GM21717 (cell line): ENCODE measurements around the gene MS4A10.
"Not testable (repeated sequence)": the region's sequence is repeated elsewhere in the genome, so short reads cannot be mapped to it uniquely, and the experiment has no call there.

ENCODE experiments used
- ATAC-seq: cut with Tn5 transposase; IDR thresholded peaks from one replicate; pipeline ENCODE4 v1.9.1; 2021; ENCODE audit warnings: mild to moderate bottlenecking, moderate library complexity; ENCODE audit not compliant: unreplicated experiment

Gene MS4A10

DNA sequence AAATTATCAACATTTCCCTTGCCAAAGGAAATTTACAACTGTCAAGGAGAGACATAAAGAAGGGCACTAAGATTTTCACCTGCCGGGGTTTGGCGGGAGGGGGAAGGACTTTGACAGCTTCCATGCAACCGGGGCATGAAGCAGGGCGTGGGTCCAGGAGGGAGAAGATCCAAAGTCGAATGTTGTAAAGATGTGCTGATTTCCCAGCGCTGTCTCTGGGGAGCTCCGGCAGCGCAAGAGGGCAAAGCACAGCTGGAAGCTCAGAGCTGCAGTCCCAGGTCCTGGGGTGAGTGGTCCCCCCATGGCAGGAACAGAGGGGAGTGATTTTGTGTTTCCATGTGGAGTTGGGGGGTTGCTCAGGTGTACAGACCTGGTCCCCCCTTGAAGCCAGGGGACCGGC is at the start of gene MS4A10:
Gene MS4A10, plus strand, starts transcription at position 198 of the 400 bp plus-strand sequence. CDS start 5,003 bp downstream, outside the sequence.
- no peak for ATAC-seq

DNA sequence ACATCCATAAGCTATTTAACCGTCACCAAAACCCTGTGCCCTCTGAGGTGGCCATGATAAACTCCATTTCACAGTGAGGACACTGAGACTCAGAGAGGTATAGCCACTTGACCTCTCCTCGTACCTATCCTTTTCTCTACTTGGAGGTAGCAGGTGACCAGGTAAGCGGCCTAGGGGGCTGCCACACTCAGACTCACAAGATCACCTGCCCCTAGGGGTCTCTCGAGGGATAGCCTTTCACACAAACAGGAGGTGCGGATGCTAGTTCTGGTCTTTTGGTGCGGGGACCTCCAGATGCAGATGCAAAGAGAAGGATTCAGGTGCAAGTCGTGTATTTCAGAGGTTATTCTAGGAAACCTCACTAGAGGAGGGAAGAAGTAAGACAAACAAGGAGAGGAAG is 46.0 kb upstream of the MS4A10 start:
- ATAC-seq: no peak

DNA sequence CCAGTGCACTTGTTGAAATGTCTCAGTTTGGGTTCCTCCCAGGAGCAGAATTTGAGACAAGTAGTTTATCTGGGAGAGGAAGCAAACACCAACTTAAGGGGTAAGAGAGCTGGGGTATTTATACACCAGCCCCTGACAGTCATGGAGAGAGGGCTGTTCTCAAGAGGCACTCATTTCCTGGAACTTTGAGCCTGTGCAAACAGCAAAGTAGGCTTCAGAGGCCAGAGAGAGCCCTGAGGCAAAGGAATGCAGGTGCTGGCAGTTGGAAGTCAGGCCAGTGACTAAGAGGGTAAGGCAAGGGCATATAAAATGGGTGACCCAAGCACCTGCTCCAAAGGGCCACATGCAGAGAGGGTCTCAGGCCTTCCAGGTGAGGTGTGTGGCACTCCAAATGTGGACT is 44.6 kb upstream of the MS4A10 start:
- ATAC-seq: no peak

DNA sequence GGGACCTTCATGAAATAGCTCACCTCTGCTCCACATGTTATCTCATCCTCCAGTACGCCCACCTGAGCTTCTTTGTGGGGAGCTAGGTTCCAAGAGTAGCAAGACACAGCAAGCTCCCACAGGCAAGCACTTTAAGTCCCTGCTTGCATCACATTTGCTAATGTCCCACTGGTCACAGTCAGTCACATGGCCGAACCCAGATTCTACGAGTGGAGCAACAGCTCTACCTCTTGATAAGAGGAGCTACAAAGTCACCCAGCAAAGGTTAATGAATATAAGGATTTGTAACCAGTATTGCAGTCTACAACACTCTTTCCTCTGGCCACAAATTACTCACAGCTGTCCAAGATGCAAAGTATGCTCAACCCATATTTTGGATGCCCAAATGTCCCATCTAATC is 43.7 kb upstream of the MS4A10 start:
- no peak for ATAC-seq

DNA sequence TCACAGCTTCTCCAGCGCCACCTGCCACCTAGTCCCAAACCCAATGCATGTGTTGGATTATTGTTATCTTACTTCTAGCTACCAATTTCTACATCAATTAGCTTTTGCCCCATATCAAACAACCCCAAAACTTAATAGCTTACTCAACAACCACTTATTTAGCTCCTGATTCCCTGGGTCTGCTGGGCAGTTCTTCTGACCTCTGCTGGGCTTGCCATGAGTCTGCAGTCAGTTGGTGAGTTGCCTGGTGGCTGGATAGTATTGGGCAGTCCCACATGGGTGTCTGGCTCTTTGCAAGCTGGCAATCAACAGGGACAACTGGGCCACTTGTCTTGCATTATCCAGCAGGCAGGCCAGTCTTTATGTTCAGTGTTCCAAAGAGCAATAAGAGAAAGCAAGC is 42.1 kb upstream of the MS4A10 start:
- ATAC-seq: no peak

DNA sequence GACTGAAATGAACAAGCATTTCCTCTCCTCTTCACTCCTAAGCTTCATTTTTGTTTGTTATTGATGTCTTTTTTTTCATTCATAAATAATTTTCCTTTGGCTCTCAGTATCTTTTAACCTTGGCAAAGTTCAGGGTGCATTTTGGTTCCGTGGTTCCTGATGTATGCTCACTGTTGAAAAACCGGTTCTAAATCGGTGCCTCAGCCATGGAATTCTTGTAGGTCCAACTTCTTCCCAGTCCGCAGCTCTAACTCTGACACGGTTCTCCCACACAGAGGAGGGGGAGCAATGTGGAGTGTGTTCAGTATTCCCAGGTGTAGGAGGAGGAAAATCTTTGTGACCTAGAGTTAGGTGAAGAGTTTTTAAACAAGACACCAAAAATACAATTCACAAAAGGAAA is 41.0 kb upstream of the MS4A10 start:
- ATAC-seq: no peak

DNA sequence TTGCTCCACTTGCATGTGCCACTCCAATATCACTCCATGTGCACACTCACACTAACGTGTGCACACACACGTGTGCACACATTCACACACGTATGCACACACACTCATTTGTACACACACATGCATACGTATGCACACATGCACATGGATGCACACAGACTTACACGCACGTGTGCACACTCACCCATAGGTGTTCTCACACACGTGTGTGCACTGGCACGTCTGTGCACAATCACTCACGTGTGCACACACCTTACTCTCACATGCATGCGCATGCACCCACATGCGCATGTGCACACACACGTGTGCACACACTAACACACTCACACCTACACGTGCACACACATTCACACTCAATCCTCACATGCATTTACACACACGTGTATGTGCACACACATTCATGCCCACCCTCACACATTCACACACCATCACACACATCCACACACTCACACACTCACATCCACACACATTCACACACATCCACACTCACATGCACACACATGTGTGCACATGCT is 37.7 kb upstream of the MS4A10 start:
- ATAC-seq: no peak

DNA sequence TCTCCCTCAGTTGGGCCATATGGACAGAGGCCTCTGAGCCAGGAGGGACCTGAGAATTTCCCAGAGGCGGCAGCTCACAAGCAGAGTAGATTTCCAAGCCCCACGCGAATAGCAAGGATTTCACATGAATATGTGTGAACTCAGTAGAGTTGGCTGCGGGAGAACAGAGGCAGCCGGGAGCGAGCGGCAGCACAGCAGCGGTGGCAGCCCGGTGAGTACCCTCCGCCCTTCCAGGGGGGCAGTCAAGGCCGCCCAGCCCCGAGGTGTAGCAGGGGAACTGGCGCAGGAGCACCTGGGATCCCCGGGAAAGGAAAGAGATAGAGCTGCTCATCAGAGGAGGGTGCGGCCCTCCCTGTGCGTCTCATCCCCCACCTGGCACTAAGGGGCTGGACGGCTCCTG is 36.9 kb upstream of the MS4A10 start:
- ATAC-seq: no peak

DNA sequence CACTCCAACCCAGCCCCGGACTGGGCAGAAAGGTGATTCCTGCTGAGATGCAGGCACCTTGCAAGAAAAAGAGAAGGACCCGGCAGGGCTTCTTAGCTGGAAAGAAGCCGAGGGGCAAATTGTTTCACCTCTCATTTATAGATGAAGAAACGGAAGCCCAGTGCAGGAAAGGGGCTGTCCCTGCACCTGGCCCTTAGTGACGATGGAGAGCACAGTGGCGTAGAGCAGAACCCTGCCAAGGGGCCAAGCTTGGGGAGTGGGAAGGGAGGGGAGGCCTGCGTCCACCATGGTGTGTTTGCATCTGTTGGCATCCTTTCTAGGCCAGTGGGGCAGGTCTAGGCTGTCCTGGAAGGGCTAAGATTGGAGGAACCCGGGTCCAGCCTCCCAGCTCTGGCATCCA is 36.3 kb upstream of the MS4A10 start:
- ATAC-seq: no peak

DNA sequence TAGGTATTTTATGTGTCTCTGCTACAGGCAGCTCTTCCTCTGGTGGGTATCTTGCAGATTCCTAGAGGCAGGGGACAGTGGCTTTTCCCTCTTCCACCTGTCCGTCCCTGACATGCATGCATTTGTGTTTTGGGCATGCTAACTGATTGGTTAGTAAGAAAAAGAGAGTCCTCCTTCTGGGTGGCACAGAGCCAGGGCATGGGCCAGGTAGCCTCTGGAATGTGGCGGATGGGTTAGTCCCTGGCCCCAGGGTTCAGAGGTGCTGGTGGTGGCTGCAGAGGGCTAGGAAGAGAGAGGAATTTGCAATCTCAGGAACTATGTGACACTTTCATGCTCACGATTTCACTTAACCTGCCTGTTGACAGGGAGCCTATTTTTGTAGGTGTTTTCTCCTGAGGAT is 34.2 kb upstream of the MS4A10 start:
- no peak for ATAC-seq

DNA sequence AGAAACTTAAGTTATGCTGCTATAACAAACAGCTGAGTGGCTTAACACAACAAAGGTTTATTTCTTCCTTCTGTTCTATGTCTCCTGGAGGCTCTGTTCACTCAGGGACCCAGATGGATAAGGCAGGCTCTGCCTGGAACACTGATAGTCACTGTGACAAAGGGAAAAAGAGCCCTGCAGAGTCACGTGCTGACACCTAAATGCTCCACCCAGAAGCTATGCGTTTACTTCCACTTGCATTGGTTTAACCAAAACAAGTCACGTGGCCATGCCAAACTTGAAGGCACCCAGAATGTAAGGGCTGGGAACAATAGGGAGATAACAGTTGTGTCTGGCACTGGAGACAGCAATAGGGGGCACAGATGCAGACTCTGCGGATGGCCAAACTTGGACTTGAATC is 31.8 kb upstream of the MS4A10 start:
- no peak for ATAC-seq

DNA sequence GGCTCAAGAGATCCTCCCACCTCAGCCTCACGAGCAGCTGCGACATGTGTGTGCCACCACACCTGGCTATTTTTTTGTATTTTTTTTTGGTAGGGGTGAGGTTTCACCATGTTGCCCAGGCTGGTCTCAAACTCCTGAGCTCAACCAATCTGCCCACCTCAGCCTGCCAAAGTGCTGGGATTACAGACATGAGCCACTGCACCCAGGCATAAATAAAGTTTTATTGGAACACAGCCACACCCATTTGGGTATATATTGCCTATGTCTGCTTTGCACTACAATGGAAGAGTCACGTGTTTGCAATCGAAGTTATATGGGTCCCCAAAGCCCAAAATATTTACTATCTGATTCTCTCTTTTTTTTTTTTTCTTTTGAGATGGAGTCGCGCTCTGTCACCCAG is 30.2 kb upstream of the MS4A10 start:
- no peak for ATAC-seq

DNA sequence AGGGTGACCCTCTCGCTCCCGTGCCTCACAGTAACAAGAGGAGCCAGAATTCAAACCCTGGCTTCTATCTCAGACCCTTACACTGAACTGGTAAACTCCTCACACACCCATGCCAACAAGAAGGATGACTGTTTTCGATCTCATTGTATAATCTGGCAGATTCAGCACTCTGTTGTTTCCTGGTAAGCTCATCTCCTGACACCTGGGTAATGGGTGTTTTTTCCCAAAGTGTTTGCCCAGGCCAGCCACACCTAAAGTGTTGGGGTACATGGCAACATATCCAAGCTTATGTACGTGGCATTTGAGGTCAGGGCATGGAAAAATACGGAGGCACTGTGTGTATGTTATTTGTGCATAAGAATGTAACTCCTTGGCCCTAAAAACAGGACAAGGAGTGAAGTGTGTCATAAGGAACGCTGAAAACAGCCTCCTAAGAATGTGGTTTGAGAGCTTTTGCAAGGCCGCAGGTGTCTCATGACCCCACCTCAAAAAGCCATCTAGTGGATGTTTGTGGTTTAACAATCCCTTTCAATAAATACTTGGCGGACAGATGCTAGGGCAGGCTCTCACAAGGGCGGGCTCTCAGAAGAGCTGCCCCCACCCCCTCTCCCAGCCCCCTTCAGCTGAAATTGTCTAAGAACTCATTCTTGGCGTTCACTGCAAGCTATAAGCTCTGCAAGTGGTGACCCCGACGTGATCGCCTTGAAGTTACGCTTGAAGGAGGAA is 28.7 kb upstream of the MS4A10 start, which contains the start of gene MS4A15:
Gene MS4A15, plus strand, starts transcription at position 561 of the 726 bp plus-strand sequence. CDS start 6,867 bp downstream, outside the sequence.
- ATAC-seq: no peak

DNA sequence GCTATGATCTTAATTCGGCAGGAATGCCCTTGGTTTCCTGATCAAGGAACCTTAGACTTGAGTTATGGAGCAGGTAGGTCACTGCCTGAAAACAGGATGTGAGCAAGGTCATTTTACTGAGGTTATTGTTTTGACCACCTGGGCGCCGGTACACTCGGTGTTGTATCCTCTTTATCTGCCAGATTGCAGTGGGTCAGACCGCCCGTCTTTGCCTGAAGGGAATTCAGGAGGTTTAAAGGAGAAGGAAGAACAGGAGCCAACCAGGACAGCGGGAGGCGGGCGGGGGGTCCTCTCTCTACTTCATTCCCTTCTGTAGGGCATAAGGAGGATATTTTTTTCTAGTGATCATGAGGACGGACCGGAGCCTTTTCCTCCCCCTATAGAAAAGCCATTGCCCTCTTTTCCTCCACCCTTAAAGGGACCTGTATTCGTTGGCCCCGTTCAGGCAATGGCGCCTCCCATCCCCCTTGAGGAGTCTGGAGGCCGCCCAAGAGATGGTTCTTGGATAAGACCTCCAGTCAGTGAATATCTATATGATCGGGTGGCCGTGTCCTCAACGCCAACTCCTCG is 27.8 kb upstream of the MS4A10 start:
- ATAC-seq: no peak

DNA sequence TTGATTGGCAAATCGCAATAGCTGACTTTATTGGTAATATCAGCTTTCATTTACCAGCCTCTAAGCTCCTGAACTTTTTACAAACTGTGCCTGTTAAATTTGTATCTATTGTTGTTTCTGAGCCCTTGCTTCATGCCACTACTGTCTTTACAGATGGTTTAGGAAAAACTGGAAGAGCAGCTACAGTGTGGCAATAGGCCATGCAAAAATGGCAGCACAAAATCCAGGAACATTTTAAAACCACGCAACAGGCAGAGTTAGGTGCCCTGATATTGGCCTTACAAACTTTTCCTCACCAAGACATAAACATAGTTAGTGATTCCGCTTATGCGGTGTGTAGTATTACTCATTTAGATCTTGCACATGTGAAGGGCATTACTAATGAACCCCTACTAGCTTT is 26.5 kb upstream of the MS4A10 start:
- ATAC-seq: not testable (repeated sequence)

DNA sequence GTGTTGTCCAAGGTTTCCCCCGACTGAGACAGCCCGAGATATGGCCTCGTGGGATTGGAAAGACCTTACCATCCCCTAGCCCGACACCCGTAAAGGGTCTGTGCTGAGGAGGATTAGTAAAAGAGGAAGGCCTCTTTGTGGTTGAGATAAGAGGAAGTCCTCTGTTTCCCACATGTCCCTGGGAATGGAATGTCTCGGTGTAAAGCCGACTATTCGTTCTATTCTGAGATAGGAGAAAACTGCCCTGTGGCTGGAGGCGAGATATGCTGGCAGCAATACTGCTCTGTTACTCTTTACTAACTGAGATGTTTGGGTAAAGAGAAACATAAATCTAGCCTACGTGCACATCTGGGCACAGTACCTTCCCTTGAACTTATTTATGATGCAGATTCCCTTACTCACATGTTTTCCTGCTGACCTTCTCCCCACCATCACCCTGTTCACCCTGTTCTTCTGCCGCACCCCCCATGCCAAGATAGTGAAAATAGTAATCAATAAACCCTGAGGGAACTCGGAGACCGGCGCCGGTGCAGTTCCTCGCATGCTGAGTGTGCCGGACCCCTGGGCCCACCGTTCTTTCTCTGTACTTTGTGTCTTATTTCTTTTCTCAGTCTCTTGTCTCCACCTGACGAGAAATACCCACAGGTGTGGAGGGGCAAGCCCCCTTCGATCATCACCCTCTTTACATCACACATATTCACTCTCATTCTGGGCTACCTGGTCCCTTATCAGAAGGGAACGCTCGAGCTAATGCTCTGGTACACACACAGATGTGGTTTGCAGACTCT is 25.5 kb upstream of the MS4A10 start:
- ATAC-seq: not testable (repeated sequence)

DNA sequence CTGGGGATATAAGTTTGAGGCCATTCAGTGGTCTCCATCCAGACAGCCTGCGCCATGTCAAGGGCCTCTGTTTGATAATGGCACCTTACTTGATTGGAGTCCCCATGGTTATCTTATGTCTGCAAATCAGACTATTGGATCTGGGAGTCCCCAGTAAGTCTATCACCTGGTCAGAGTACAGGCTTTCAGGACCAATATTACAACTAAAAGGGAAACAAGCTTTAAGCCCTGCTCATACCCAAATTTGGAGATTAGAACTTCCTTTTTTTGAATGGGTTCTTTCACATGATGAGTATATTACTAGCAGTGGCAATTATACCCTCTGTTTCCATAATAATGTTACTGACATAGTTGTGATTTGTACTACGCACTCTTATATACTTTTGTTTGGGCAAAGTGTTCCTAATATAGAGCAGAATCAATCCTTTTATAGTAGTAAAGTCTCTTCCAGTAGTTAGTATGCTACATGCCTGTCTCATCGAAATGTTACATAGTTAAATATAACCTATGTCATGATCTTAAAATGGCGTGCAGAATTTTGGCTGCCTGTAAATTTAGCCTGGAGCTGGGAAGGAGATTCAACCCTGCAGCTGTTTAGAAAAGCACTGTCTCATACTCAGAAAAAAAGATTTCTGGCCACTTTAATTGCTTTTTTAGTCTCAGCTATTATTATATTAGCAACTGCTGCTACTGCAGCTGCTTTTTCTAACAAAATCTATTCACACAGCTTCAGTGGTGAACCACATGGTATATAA is 23.5 kb upstream of the MS4A10 start:
- no peak for ATAC-seq

DNA sequence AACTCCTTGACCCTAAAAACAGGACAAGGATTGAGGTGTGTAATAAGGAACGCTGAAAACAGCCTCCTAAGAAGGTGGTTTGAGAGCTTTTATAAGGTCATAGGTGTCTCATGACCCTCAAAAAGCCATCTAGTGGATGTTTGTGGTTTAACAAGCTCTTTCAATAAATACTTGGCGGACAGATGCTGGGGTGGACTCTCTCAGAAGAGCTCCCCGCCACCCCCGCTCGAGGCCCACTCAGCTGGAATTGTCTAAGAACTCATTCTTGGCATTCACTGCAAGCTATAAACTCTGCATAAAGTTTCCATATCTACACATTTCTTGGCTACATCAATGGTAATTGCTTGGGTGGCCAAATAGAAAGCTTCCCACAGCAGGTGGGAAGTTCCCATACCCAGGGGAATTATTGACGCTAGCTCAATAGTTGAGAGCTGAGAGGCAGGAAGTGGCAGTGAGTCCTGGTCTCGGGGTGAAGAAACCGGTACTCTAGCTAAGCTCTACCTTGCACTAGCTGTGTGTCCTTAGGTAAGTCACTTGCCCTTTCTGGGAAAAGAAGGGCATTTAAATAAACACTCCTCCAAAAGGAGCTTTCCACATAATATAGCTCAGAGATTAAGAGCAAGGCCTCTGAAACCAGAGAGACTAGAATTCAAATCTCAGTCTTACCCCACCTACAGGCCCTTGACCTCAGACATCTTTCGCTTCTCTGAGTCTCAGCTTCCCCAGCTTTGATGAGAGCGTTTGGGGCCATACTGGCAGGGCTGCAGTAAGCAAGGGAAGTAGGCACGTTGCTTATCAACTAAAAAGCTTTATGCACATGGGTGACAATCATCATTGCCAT is 22.1 kb upstream of the MS4A10 start:
- ATAC-seq: peak; percentile 70

DNA sequence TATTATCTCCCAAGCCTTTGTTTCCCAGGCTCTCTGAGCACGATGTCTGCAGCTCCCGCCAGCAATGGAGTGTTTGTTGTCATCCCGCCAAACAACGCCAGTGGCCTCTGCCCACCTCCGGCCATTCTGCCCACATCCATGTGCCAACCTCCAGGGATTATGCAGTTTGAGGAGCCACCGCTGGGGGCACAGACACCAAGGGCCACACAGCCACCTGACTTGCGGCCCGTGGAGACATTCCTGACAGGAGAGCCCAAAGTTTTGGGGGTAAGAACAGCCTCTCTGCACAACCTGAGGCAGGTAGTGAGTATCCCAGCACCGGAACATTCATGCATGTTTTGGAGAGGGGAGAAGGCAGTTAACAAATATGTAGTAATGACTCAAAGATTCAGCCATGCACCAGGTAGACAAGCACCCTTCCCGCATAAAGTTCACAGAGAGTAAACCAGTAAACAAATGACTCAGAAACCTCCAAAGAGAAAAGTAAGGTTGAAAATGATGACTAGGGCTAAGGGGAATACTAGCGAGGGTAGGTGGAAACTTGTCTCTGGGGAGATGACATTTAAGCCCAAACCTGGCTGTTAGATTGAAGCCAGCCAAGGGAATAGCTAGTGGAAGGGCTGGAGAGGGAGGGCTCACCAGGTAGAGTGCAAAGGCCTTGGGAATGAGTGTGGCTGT is 21.3 kb upstream of the MS4A10 start:
- ATAC-seq: no peak

DNA sequence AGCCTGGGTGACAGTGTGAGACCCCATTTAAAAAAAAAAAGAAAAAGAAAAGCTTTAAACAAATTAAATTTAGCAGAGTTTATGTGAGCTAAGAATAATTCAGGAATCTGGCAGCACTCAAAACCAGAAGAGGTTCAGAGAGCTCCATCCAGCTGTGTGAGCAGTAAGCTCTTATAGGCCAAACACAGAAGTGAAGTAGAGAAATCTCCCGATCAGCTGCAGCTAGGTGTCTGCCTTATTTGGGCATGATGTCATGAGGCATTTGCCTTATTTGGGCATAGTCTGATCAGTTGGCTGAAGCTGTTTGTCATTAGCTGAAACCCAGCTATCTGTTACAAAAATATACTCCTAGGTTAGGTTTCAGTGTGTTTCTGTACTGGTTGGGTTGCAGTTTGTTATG is 20.3 kb upstream of the MS4A10 start:
- peak; percentile 44 for ATAC-seq
